ENCODE measurements around the gene DSCAM.

DNA sequence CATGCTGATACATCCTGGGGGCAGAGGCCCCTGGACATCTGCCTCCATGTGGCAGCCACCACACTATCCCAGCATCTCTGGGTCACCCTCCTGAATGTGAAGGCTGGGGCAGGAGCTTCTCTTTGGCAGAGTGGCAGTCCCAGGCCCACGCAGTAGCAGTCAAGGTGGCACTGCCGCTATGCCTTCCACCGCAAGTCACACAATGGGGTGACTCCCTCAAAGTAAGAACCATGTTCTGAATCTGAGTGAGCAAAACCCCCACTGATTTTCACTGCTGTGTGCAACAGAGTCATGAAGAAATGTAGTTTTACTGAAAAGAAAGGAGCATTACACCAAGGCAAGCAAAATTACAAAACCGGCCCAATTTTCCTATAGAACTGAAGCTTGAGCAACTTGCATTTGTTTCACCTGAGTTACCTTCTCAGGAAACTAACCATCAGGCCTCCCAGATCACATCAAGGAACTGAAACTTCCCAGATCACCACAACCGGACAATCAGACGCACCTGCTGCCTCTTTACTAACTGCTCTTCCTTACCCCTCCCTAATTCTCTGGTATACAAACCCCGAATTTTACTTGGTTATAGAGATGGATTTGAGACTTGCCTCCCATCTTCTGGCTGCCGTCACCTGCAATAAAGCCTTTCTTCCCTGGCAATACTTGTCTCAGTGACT lies 877.1 kb downstream of the DSCAM start:
- TF ChIP-seq, protein P1, sequence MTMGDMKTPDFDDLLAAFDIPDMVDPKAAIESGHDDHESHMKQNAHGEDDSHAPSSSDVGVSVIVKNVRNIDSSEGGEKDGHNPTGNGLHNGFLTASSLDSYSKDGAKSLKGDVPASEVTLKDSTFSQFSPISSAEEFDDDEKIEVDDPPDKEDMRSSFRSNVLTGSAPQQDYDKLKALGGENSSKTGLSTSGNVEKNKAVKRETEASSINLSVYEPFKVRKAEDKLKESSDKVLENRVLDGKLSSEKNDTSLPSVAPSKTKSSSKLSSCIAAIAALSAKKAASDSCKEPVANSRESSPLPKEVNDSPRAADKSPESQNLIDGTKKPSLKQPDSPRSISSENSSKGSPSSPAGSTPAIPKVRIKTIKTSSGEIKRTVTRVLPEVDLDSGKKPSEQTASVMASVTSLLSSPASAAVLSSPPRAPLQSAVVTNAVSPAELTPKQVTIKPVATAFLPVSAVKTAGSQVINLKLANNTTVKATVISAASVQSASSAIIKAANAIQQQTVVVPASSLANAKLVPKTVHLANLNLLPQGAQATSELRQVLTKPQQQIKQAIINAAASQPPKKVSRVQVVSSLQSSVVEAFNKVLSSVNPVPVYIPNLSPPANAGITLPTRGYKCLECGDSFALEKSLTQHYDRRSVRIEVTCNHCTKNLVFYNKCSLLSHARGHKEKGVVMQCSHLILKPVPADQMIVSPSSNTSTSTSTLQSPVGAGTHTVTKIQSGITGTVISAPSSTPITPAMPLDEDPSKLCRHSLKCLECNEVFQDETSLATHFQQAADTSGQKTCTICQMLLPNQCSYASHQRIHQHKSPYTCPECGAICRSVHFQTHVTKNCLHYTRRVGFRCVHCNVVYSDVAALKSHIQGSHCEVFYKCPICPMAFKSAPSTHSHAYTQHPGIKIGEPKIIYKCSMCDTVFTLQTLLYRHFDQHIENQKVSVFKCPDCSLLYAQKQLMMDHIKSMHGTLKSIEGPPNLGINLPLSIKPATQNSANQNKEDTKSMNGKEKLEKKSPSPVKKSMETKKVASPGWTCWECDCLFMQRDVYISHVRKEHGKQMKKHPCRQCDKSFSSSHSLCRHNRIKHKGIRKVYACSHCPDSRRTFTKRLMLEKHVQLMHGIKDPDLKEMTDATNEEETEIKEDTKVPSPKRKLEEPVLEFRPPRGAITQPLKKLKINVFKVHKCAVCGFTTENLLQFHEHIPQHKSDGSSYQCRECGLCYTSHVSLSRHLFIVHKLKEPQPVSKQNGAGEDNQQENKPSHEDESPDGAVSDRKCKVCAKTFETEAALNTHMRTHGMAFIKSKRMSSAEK (CRISPR knock-in tag; IDR thresholded peaks at IDR 0.05; ENCODE audit: borderline replicate concordance) = no peak
- TF ChIP-seq, protein P2, sequence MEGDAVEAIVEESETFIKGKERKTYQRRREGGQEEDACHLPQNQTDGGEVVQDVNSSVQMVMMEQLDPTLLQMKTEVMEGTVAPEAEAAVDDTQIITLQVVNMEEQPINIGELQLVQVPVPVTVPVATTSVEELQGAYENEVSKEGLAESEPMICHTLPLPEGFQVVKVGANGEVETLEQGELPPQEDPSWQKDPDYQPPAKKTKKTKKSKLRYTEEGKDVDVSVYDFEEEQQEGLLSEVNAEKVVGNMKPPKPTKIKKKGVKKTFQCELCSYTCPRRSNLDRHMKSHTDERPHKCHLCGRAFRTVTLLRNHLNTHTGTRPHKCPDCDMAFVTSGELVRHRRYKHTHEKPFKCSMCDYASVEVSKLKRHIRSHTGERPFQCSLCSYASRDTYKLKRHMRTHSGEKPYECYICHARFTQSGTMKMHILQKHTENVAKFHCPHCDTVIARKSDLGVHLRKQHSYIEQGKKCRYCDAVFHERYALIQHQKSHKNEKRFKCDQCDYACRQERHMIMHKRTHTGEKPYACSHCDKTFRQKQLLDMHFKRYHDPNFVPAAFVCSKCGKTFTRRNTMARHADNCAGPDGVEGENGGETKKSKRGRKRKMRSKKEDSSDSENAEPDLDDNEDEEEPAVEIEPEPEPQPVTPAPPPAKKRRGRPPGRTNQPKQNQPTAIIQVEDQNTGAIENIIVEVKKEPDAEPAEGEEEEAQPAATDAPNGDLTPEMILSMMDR (IDR thresholded peaks at IDR 0.05) = no peak
- TF ChIP-seq ZNF121 (CRISPR knock-in tag; IDR thresholded peaks at IDR 0.05) = no peak
- TF ChIP-seq E2F5 (CRISPR knock-in tag; IDR thresholded peaks at IDR 0.05) = no peak
- TF ChIP-seq MAX (CRISPR knock-in tag; IDR thresholded peaks at IDR 0.05) = no peak
- no peak for TF ChIP-seq ZNF263 (CRISPR knock-in tag; IDR thresholded peaks at IDR 0.05; ENCODE audit: low read depth)
- TF ChIP-seq ZBTB21 (CRISPR knock-in tag; IDR thresholded peaks at IDR 0.05; ENCODE audit: borderline replicate concordance) = no peak
- no peak for TF ChIP-seq NR3C1 (CRISPR knock-in tag; conservative IDR thresholded peaks at IDR 0.05; ENCODE audit: low read depth)
- TF ChIP-seq TEAD4 (CRISPR knock-in tag; IDR thresholded peaks at IDR 0.05) = no peak
- TF ChIP-seq, protein P3, sequence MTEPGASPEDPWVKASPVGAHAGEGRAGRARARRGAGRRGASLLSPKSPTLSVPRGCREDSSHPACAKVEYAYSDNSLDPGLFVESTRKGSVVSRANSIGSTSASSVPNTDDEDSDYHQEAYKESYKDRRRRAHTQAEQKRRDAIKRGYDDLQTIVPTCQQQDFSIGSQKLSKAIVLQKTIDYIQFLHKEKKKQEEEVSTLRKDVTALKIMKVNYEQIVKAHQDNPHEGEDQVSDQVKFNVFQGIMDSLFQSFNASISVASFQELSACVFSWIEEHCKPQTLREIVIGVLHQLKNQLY (CRISPR knock-in tag; IDR thresholded peaks at IDR 0.05) = no peak
- no peak for TF ChIP-seq ATF3 (CRISPR knock-in tag; conservative IDR thresholded peaks at IDR 0.05)
